IPS DF 6.9 (cell line): ENCODE results near the gene SMTNL1.

Source experiments
- DNase-seq: peaks from one replicate; pipeline ENCODE4 v3.0.0-alpha.2; 2013; ENCODE audit warnings: low read depth, low spot score
- H3K27ac ChIP-seq: one replicate; pipeline ENCODE4 v1.5.1; 2013; ENCODE audit warnings: low read length, control low read depth
- H3K27me3 ChIP-seq: 2 replicates; pipeline ENCODE4 v1.6.1; 2013; ENCODE audit warnings: mild to moderate bottlenecking, low read length; ENCODE audit not compliant: control insufficient read depth, insufficient read depth
- H3K36me3 ChIP-seq: 2 replicates; pipeline ENCODE4 v1.6.1; 2013; ENCODE audit warnings: low read length; ENCODE audit not compliant: control insufficient read depth, insufficient read depth
- H3K4me1 ChIP-seq: 2 replicates; pipeline ENCODE4 v1.6.1; 2013; ENCODE audit warnings: low read length; ENCODE audit not compliant: control insufficient read depth, insufficient read depth
- H3K4me3 ChIP-seq: 2 replicates; pipeline ENCODE4 v1.5.1; 2013; ENCODE audit warnings: mild to moderate bottlenecking, low read length
- H3K9me3 ChIP-seq: 2 replicates; pipeline ENCODE4 v1.6.1; 2013; ENCODE audit warnings: low read length, inconsistent platforms; ENCODE audit not compliant: control insufficient read depth, insufficient read depth
- WGBS: extraction: QIAGEN DNeasy Blood & Tissue Kit; methylation state at CpG from one replicate; pipeline ENCODE4 v1.1.7; 2013; ENCODE audit warnings: mixed read lengths, missing lambda C conversion rate; ENCODE audit not compliant: insufficient read length, insufficient coverage; 5-methylcytosine and 5-hydroxymethylcytosine counted together

SMTNL1 gene

DNA sequence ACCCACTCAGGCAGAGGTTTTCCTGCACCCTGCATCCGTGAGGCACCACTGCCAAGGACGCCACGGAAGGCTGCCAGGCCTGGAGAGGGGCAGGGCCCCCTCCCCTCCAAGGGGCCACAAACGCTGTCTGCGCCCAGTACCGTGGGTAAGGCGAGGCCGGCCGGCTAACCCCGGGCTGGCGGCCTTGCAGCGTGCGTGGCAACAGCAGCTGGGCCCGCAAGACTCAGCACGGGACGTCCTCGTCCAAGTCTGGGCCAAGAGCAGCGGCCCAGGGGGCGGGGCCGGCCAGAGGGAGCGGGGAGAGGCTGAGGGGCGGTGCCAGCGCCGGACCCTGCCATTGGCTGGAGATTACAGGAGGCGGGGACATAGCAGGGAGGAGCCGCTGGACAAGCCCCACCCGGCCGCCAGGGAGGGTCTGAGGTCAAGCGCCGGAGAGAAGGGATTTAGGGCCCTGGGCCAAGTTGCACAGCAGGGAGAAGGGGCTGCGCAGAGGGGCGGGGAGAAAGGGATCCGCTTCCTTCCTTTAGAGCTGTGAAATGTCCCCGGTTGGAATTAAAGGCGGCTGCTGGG is 37.9 kb upstream of the SMTNL1 start:
- no peaks in the 10 kb centered on the region for H3K9me3 ChIP-seq
- no peak overlapping the region for H3K27ac ChIP-seq
- WGBS = no CpG with 5 or more reads among the region's 35 CpGs
- H3K36me3 ChIP-seq = 0 out of 2 replicates have a peak, but pooled peaks cover 4% of the 10 kb centered on the region
- H3K4me3 ChIP-seq = peak overlapping the region; percentile 1; the same call in 1 of the 2 replicates
- no peaks in the 10 kb centered on the region for H3K27me3 ChIP-seq
- H3K4me1 ChIP-seq = peaks cover 12% of the 10 kb centered on the region
- DNase-seq = peak; percentile 87

DNA sequence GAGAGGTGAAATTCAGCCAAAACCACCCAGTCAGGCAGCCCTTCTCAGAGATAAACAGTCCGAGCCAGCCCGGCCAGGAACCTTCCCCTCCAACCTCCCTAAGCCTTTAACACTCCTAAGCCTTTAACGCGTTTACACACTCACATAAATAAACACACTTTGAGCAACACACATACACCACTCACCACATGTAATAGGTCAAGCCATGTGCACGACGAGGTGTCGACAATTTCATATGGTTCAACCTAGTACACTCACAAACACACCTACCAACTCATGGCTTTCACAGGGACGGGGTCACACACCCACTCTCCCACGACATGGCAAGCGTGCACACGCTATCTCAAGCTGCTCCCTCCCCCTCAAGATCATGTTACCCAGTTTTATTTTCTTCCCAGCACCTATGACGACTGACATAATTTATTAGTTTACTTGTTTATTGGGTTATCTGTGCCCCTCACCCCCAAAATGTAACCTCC is 37.4 kb upstream of the SMTNL1 start:
- no CpG with 5 or more reads among the region's 12 CpGs for WGBS
- Histone ChIP-seq H3K4me1 (peaks cover 12% of the 10 kb centered on the region), H3K27ac (no peak overlapping the region), H3K4me3 (no peak overlapping the region), H3K9me3 (no peaks in the 10 kb centered on the region), H3K36me3 (0 out of 2 replicates have a peak, but pooled peaks cover 4% of the 10 kb centered on the region), H3K27me3 (no peaks in the 10 kb centered on the region)
- DNase-seq = no peak

DNA sequence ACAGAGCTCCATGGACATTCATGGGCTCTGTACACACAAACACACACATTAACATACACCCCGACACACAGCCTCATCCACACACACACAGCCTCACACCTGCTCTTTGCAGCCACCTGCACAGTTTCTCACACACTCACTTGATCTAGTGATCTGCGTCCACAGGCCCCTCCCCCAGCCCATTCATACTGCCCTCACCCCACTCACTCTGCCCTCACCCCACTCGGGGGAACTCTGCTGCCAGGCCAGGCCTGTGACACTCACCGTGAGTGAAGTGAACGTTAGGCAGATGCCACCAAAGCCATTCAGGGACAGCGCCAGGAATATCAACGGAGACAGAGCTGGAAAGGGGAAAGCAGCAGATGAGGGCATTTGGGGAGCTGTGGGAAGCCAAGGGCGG is 36.9 kb upstream of the SMTNL1 start:
- Histone ChIP-seq H3K9me3 (no peaks in the 10 kb centered on the region), H3K4me1 (peaks cover 12% of the 10 kb centered on the region), H3K27me3 (no peaks in the 10 kb centered on the region), H3K27ac (no peak overlapping the region), H3K4me3 (no peak overlapping the region), H3K36me3 (0 out of 2 replicates have a peak, but pooled peaks cover 4% of the 10 kb centered on the region)
- no peak for DNase-seq
- WGBS = no CpG with 5 or more reads among the region's 8 CpGs

DNA sequence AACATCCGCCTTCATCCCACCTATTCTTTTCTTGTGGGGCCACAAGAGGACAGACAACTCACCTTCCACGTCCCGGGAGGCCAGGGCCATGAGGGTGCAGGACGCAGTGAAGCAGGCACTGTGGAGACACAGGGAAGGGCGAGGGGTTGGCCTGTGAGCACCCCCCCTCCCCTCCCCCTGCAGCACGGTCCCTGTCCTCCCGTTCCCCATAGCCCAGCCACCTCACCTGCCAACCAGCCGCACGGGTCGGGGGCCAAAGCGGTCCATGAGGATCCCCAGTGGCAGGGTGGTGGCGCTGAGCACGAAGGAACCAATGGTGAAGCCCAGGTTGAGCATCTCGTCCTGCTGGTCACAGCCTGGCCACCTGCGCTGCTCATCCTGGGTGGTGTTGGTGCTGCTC is 36.5 kb upstream of the SMTNL1 start:
- no CpG with 5 or more reads among the region's 15 CpGs for whole genome bisulfite sequencing
- H3K4me1 ChIP-seq = peaks cover 12% of the 10 kb centered on the region
- no peak for DNase-seq
- no peak overlapping the region for H3K27ac ChIP-seq
- H3K9me3 ChIP-seq = no peaks in the 10 kb centered on the region
- H3K4me3 ChIP-seq = no peak overlapping the region
- H3K36me3 ChIP-seq = 0 out of 2 replicates have a peak, but pooled peaks cover 4% of the 10 kb centered on the region
- H3K27me3 ChIP-seq = no peaks in the 10 kb centered on the region

DNA sequence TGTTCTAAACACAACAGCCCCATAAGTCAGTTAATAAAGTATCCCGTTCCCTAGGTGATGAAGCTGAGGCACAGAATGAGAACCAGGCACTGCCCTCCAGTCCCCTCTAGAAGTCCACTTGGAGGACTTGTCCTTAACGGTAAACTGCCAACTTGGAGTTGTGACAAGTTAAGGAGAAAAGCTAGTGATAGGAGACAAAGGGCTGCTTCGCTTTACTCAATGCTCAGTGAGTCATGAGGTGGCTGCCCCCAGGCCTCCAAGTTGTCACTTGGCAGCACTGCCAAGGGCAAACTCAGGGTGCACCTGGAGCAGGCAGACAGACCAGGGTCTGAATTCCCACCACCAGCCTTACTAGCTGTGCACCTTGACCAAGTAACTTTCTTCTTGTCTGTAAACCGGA is 35.4 kb upstream of the SMTNL1 start:
- Histone ChIP-seq H3K4me1 (peaks cover 12% of the 10 kb centered on the region), H3K27ac (no peak overlapping the region), H3K9me3 (no peaks in the 10 kb centered on the region), H3K27me3 (no peaks in the 10 kb centered on the region), H3K36me3 (0 out of 2 replicates have a peak, but pooled peaks cover 4% of the 10 kb centered on the region), H3K4me3 (no peak overlapping the region)
- no CpG with 5 or more reads among the region's 4 CpGs for WGBS
- no peak for DNase-seq

DNA sequence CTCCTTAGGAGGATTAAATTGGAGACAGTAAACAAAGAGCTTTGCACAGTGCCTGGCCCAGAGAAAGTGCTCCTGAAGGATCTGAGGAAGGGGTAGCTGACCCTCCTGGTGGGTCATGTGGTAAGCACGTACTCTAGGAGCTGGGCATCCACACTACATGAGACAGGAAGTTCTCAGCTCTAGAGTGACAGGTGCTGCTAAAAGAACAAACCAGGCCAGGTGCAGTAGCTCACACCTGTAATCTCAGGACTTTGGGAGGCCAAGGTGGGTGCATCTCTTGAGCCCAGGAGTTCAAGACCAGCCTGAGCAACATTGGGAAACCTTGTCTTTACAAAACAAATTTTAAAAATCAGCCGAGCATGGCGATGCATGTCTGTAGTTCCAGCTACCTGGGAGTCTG is 35.0 kb upstream of the SMTNL1 start:
- H3K4me3 ChIP-seq = no peak overlapping the region
- no peaks in the 10 kb centered on the region for H3K9me3 ChIP-seq
- H3K36me3 ChIP-seq = 0 out of 2 replicates have a peak, but pooled peaks cover 4% of the 10 kb centered on the region
- no peak overlapping the region for H3K27ac ChIP-seq
- no CpG with 5 or more reads among the region's 3 CpGs for whole genome bisulfite sequencing
- H3K27me3 ChIP-seq = no peaks in the 10 kb centered on the region
- peaks cover 12% of the 10 kb centered on the region for H3K4me1 ChIP-seq
- no peak for DNase-seq

DNA sequence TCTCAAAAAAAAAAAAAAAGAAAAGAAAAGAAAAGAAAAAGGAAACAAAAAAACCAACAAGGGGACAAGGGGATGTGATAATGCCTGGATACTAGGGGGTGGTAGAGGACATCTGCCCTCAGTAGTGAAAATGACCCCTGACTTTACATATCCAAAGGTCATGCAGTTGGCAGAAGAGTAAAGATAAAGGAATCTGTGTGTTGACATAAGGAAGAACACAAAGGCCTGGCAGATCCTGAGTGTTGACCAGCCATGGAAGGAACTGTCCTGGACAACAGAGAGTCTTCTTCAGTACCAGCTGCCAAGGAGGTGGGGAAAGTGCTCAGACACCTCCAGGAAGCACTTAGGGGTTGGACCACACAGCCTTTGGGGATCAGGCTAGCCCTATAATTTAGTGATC is 34.5 kb upstream of the SMTNL1 start:
- H3K4me1 ChIP-seq = peaks cover 12% of the 10 kb centered on the region
- H3K27me3 ChIP-seq = no peaks in the 10 kb centered on the region
- no peak overlapping the region for H3K27ac ChIP-seq
- 0 out of 2 replicates have a peak, but pooled peaks cover 4% of the 10 kb centered on the region for H3K36me3 ChIP-seq
- no peak overlapping the region for H3K4me3 ChIP-seq
- no peak for DNase-seq
- H3K9me3 ChIP-seq = no peaks in the 10 kb centered on the region

DNA sequence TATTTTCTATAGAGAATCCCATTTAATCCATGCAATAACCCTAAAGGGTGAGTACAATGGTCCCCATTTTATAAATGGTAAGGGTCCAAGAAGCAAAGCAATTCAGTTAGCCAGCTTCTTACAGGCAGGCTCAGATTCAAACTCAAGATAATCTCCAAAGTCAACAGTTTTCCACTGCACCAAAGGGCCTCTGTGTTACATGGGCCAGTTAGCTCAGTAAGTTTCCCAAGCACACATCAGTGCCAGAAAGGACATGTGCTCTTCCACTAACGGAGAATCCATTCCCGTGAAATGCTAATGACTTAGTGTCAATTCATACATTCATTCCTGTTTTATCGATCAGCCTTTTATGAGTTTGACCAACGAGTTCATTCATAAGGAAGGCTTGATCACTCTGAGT is 32.9 kb upstream of the SMTNL1 start:
- H3K36me3 ChIP-seq = 0 out of 2 replicates have a peak, but pooled peaks cover 4% of the 10 kb centered on the region
- no peaks in the 10 kb centered on the region for H3K27me3 ChIP-seq
- DNase-seq = no peak
- no peak overlapping the region for H3K4me3 ChIP-seq
- WGBS = no CpG with 5 or more reads among the region's 4 CpGs
- H3K4me1 ChIP-seq = peaks cover 10% of the 10 kb centered on the region
- H3K9me3 ChIP-seq = no peaks in the 10 kb centered on the region
- no peak overlapping the region for H3K27ac ChIP-seq

DNA sequence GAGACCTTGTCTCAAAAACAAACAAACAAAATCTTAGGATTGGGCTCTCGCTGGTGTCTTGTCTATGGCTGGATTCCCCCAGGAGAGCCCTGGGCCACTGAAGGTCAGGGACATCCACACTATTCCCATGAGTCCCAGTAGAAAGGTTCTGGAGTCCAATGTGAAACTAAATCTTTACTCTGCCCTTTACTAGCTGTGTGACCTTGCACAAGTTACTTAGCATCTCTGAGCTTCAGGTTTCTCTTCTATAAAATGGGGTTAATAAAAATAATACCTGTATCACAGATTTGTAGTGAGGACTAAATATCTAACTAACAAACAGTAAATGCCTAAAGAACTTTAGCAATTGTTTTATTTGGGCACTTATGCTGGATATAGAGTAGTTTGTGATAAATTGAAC is 30.9 kb upstream of the SMTNL1 start:
- H3K9me3 ChIP-seq = no peaks in the 10 kb centered on the region
- WGBS = no CpG with 5 or more reads among the region's 1 CpG
- no peak for DNase-seq
- H3K4me3 ChIP-seq = no peak overlapping the region
- no peaks in the 10 kb centered on the region for H3K4me1 ChIP-seq
- no peaks in the 10 kb centered on the region for H3K36me3 ChIP-seq
- no peak overlapping the region for H3K27ac ChIP-seq
- H3K27me3 ChIP-seq = no peaks in the 10 kb centered on the region

DNA sequence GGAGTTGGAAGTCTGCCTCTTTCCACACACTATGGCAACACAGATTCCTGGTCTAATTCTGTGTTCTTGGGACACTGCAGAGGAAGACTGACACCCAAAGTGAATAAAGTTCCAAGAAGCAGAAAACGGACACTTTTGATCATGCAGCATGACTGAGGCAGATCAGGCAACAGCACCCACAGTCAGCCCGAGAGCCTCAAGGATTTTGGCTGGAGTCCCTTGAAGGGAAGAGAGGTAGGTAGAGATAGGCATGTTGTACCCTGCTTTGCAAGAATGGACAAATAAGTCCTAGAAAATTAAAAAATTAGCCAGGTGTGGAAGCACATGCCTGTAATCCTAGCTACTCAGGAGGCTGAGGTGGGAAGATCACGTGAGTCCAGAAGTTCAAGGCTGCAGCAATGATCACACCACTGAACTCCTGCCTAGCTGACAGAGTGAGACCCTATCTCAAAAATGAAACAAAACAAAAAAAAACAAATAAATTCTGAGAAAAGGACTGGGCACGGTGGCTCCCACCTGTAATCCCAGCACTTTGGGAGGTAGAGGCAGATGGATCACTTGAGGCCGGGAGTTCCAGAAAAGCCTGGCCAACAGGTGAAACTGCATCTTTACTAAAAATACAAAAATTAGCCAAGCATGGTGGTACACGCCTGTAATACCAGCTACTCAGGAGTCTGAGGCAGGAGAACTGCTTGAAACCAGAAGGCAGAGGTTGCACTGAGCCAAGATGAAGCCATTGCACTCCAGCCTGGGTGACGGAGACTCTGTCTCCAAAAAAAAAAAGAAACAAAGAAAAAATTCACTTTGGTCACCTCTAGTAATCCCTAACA is 28.8 kb upstream of the SMTNL1 start:
- H3K4me1 ChIP-seq = no peaks in the 10 kb centered on the region
- H3K27me3 ChIP-seq = no peaks in the 10 kb centered on the region
- H3K27ac ChIP-seq = no peak overlapping the region
- no peak overlapping the region for H3K4me3 ChIP-seq
- no peaks in the 10 kb centered on the region for H3K36me3 ChIP-seq
- H3K9me3 ChIP-seq = no peaks in the 10 kb centered on the region
- DNase-seq = no peak
- WGBS = no CpG with 5 or more reads among the region's 7 CpGs
